ENCODE measurements around the gene EDEM3.

- TF ChIP-seq CTCF (optimal IDR thresholded peaks at IDR 0.05 in 1 of 3, IDR thresholded peaks at IDR 0.05 in 1 of 3, conservative IDR thresholded peaks at IDR 0.05 in 1 of 3; ENCODE audit: extremely low read depth in 1 of 3, insufficient read depth in 2 of 3, low read length in 3 of 3) (no peak), EZH2 (IDR thresholded peaks at IDR 0.05; ENCODE audit: low read length) (no peak)
Observed at GRCh38 chr1:184745110-184745509, 9.5 kb downstream of the EDEM3 start.

Data from keratinocyte (primary cell).